ENCODE measurements around the gene NBAS. TPM values are rescaled to one million over a fixed set of nuclear protein-coding genes. Genes with fewer than 3 reads are reported as not detected.
"Not testable (repeated sequence)": the region's sequence is repeated elsewhere in the genome, so short reads cannot be mapped to it uniquely, and the experiment has no call there.

The NBAS gene
- total and polyA plus RNA-seq, 2 donors (not counting 1 experiment from before 2014, with no cell fraction given): 27.0 to 124 TPM

DNA sequence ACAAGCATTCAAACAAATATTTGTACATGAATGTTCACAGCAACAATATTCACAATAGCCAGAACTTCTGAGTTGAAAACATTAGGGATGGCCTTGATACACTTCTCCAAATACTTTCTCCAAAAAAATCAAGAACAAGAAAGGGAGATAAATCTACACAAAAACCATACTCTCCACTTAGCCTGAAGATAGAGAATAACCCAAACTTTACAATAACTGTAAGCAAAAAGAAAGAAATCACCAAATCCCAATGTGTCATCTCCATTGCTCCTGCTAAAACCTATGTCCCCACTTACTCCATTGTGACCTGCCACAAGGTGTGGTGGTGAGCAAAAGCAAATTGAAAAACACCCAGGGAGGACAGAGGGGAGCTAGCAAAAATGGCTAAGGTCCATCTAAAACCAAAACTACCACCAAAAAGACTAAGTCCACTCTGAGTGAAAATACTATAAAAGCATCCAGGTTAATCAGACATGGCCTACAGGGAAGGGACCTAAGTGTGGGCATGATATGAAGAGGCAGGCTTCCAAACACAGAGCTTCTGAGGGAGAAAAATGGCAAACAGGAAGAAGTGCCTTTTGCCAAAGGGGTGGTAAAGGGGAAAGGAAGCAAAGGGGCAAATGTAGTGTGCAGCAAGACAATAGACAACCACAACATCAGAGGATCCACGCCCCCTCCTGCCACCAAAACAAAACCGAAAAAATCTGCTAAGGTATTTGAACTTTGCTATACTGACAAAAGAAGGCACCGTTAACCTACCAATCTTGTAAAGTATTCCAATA lies 56.1 kb downstream of the NBAS start:
- Histone ChIP-seq H4K20me1 (ENCODE audit: control insufficient read depth, extremely low read depth, insufficient read depth, low read length) (no peaks in the 10 kb centered on the region), H3K79me2 (ENCODE audit: control insufficient read depth, insufficient read depth, low read length) (no peaks in the 10 kb centered on the region), H3K9me3 (ENCODE audit: control insufficient read depth, insufficient read depth, low read depth, low read length) (no peaks in the 10 kb centered on the region), H3K27ac (ENCODE audit: insufficient read depth, low read length) (no peak overlapping the region), H3K4me3 (replicated peaks in 1 of 4; ENCODE audit: control extremely low read depth in 1 of 4, insufficient read depth in 1 of 4, low read depth in 3 of 4, low read length in 4 of 4) (no peak overlapping the region), H2AFZ (ENCODE audit: low read length) (no peak overlapping the region), H3K27me3 (ENCODE audit: control insufficient read depth, insufficient read depth, low read length) (no peaks in the 10 kb centered on the region), H3K4me1 (ENCODE audit: control insufficient read depth, extremely low read depth, insufficient read depth, low read length) (no peaks in the 10 kb centered on the region), H3K4me2 (ENCODE audit: extremely low read depth, insufficient read depth, low read length) (no peak overlapping the region), H3K36me3 (ENCODE audit: control insufficient read depth, insufficient read depth, low read length) (peaks cover 2% of the 10 kb centered on the region), H3K9ac (ENCODE audit: insufficient read depth, low read length) (no peak overlapping the region)
- DNase-seq (ENCODE audit: low read depth in 2 of 2): no peak
- TF ChIP-seq EZH2 (IDR thresholded peaks at IDR 0.05; ENCODE audit: low read length, missing control alignments): no peak
- TF ChIP-seq, protein P1, sequence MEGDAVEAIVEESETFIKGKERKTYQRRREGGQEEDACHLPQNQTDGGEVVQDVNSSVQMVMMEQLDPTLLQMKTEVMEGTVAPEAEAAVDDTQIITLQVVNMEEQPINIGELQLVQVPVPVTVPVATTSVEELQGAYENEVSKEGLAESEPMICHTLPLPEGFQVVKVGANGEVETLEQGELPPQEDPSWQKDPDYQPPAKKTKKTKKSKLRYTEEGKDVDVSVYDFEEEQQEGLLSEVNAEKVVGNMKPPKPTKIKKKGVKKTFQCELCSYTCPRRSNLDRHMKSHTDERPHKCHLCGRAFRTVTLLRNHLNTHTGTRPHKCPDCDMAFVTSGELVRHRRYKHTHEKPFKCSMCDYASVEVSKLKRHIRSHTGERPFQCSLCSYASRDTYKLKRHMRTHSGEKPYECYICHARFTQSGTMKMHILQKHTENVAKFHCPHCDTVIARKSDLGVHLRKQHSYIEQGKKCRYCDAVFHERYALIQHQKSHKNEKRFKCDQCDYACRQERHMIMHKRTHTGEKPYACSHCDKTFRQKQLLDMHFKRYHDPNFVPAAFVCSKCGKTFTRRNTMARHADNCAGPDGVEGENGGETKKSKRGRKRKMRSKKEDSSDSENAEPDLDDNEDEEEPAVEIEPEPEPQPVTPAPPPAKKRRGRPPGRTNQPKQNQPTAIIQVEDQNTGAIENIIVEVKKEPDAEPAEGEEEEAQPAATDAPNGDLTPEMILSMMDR (conservative IDR thresholded peaks at IDR 0.05 in 1 of 2, IDR thresholded peaks at IDR 0.05 in 1 of 2; ENCODE audit: low read depth in 1 of 2, low read length in 2 of 2): no peak

DNA sequence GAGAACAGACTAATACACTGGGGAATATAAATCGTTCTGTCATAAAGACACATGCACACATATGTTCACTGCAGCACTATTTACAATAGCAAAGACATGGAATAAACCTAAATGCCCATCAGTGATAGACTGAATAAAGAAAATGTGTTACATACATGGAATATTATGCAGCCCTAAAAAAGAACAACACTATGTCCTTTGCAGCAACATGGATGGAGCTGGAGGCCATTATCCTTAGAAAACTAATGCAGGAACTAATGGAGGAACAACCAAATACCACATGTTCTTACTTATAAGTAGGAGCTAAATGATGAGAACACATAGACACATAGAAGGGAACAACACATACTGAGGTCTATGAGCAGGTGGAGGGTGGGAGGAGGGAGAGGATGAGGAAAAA lies 61.9 kb downstream of the NBAS start:
- H3K36me3 ChIP-seq (ENCODE audit: control insufficient read depth, insufficient read depth, low read length); H4K20me1 ChIP-seq (ENCODE audit: control insufficient read depth, extremely low read depth, insufficient read depth, low read length); H3K4me1 ChIP-seq (ENCODE audit: control insufficient read depth, extremely low read depth, insufficient read depth, low read length); H3K4me3 ChIP-seq (replicated peaks in 1 of 4; ENCODE audit: control extremely low read depth in 1 of 4, insufficient read depth in 1 of 4, low read depth in 3 of 4, low read length in 4 of 4); H3K27me3 ChIP-seq (ENCODE audit: control insufficient read depth, insufficient read depth, low read length); H3K79me2 ChIP-seq (ENCODE audit: control insufficient read depth, insufficient read depth, low read length); DNase-seq (ENCODE audit: low read depth in 2 of 2); H3K4me2 ChIP-seq (ENCODE audit: extremely low read depth, insufficient read depth, low read length); H3K27ac ChIP-seq (ENCODE audit: insufficient read depth, low read length); H3K9me3 ChIP-seq (ENCODE audit: control insufficient read depth, insufficient read depth, low read depth, low read length); H3K9ac ChIP-seq (ENCODE audit: insufficient read depth, low read length); H2AFZ ChIP-seq (ENCODE audit: low read length): not testable (repeated sequence)

DNA sequence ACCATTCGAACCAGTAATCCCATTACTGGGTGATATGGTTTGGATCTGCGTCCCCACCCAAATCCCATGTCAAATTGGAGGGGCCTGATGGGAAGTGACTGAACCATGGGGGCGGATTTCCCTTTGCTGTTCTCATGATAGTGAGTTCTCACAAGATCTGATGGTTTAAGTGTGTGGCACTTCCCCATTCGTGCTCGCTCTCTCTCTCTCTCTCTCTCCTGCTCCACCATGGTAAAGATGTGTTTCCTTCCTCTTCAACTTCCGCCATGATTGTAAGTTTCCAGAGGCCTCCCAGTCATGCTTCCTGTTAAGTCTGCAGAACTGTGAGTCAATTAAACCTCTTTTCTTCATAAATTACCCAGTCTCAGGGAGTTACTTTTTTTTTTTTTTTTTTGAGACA lies 62.6 kb downstream of the NBAS start:
- Histone ChIP-seq H2AFZ (ENCODE audit: low read length) (no peak overlapping the region), H3K4me2 (ENCODE audit: extremely low read depth, insufficient read depth, low read length) (no peak overlapping the region), H3K9me3 (ENCODE audit: control insufficient read depth, insufficient read depth, low read depth, low read length) (no peaks in the 10 kb centered on the region), H4K20me1 (ENCODE audit: control insufficient read depth, extremely low read depth, insufficient read depth, low read length) (no peaks in the 10 kb centered on the region), H3K36me3 (ENCODE audit: control insufficient read depth, insufficient read depth, low read length) (peaks cover 2% of the 10 kb centered on the region), H3K79me2 (ENCODE audit: control insufficient read depth, insufficient read depth, low read length) (no peaks in the 10 kb centered on the region), H3K27me3 (ENCODE audit: control insufficient read depth, insufficient read depth, low read length) (no peaks in the 10 kb centered on the region), H3K4me3 (replicated peaks in 1 of 4; ENCODE audit: control extremely low read depth in 1 of 4, insufficient read depth in 1 of 4, low read depth in 3 of 4, low read length in 4 of 4) (no peak overlapping the region), H3K9ac (ENCODE audit: insufficient read depth, low read length) (no peak overlapping the region), H3K27ac (ENCODE audit: insufficient read depth, low read length) (no peak overlapping the region), H3K4me1 (ENCODE audit: control insufficient read depth, extremely low read depth, insufficient read depth, low read length) (no peaks in the 10 kb centered on the region)
- TF ChIP-seq, protein P1 (conservative IDR thresholded peaks at IDR 0.05 in 1 of 2, IDR thresholded peaks at IDR 0.05 in 1 of 2; ENCODE audit: low read depth in 1 of 2, low read length in 2 of 2): no peak
- TF ChIP-seq EZH2 (IDR thresholded peaks at IDR 0.05; ENCODE audit: low read length, missing control alignments): no peak
- no peak for DNase-seq (ENCODE audit: low read depth in 2 of 2)
